ENCODE results near the gene ARID1B. TPM values are rescaled to one million over a fixed set of nuclear protein-coding genes. Genes with fewer than 3 reads are reported as not detected.
A peak's percentile ranks its signal among the peaks of the same experiment; 100 is the strongest.

Gene ARID1B
- total RNA-seq, 1 experiment from 2014 or later: 91.7 TPM

- peaks cover 40% of the 10 kb centered on the region for H3K4me1 ChIP-seq (ENCODE audit: control insufficient read depth, insufficient read depth, low read length)
- ChIA-PET POLR2A (interaction anchor here (0.7 kb wide), 1 partner anchor 845 kb away, joined by 8 read pairs; no protein-coding TSS in a partner anchor), CTCF (no interaction called here)
- H3K9me3 ChIP-seq (ENCODE audit: control insufficient read depth, insufficient read depth, low read depth, low read length): no peaks in the 10 kb centered on the region
- in situ Hi-C loops (cut with HindIII; ENCODE audit: low pct_unique_long_range_greater_than_20kb, low sequenced_read_pairs): no loop called here
- TF ChIP-seq REST (IDR thresholded peaks at IDR 0.05; ENCODE audit: insufficient read depth in 1 of 2, low read depth in 2 of 2, low read length in 1 of 2): no peak
- ATAC-seq: no peak
- H3K27ac ChIP-seq (ENCODE audit: low read length): no peak overlapping the region
- H3K36me3 ChIP-seq (ENCODE audit: control insufficient read depth, insufficient read depth, low read length): no peaks in the 10 kb centered on the region; the same call in 1 of the 2 replicates
- H3K27me3 ChIP-seq (ENCODE audit: control insufficient read depth, insufficient read depth, low read length): no peaks in the 10 kb centered on the region
- intact Hi-C loops (cut with micrococcal nuclease; ENCODE audit: unreplicated experiment): loop anchor here (5.0 kb wide), 1 partner anchor 46 kb away; no protein-coding TSS in a partner anchor
- DNase-seq (ENCODE audit: low read depth, low spot score): no peak
- H3K4me3 ChIP-seq (ENCODE audit: low read depth in 2 of 2, low read length in 2 of 2): no peak overlapping the region
- no TSS peak for BruUV-seq (replicated peaks)
Measured at GRCh38 chr6:157017861-157018260, 240.7 kb downstream of the ARID1B start.

GRCh38 chr6:157019115-157019641, 242.0 kb downstream of the ARID1B start:
- H3K9me3 ChIP-seq (ENCODE audit: control insufficient read depth, insufficient read depth, low read depth, low read length): no peaks in the 10 kb centered on the region
- ChIA-PET POLR2A (interaction anchor here (0.7 kb wide), 1 partner anchor 395 kb away, joined by 4 read pairs; no protein-coding TSS in a partner anchor), CTCF (no interaction called here)
- no TSS peak for BruUV-seq (replicated peaks)
- no peaks in the 10 kb centered on the region for H3K27me3 ChIP-seq (ENCODE audit: control insufficient read depth, insufficient read depth, low read length)
- intact Hi-C loops (cut with micrococcal nuclease; ENCODE audit: unreplicated experiment) (loop anchor here (5.0 kb wide), 1 partner anchor 47 kb away; no protein-coding TSS in a partner anchor), in situ Hi-C loops (cut with HindIII; ENCODE audit: low pct_unique_long_range_greater_than_20kb, low sequenced_read_pairs) (no loop called here)
- no peaks in the 10 kb centered on the region; the same call in 1 of the 2 replicates for H3K36me3 ChIP-seq (ENCODE audit: control insufficient read depth, insufficient read depth, low read length)
- peaks cover 42% of the 10 kb centered on the region for H3K4me1 ChIP-seq (ENCODE audit: control insufficient read depth, insufficient read depth, low read length)
- DNase-seq (ENCODE audit: low read depth, low spot score) (no peak), ATAC-seq (no peak)
- TF ChIP-seq CTCF (IDR thresholded peaks at IDR 0.05) (peak; percentile 37), POLR2AphosphoS5 (IDR thresholded peaks at IDR 0.05; ENCODE audit: low read depth, low read length) (no peak)
- peak overlapping the region; percentile 90 for H3K27ac ChIP-seq (ENCODE audit: low read length)
- peak overlapping the region in 1 of 2 experiments; percentile 13; a peak in 1 of 4 replicates for H3K4me3 ChIP-seq (ENCODE audit: low read depth in 2 of 2, low read length in 2 of 2)

- CTCF ChIA-PET: no interaction called here
Measured at GRCh38 chr6:157019733-157020132, 242.6 kb downstream of the ARID1B start.

More at GRCh38 chr6:157019733-157020132, 242.6 kb downstream of the ARID1B start:
- Histone ChIP-seq H3K4me3 (ENCODE audit: low read depth in 2 of 2, low read length in 2 of 2) (peak overlapping the region in 1 of 2 experiments; percentile 13; a peak in 1 of 4 replicates), H3K4me1 (ENCODE audit: control insufficient read depth, insufficient read depth, low read length) (peaks cover 42% of the 10 kb centered on the region), H3K36me3 (ENCODE audit: control insufficient read depth, insufficient read depth, low read length) (no peaks in the 10 kb centered on the region; the same call in 1 of the 2 replicates), H3K27ac (ENCODE audit: low read length) (peak overlapping the region; percentile 90), H3K9me3 (ENCODE audit: control insufficient read depth, insufficient read depth, low read depth, low read length) (no peaks in the 10 kb centered on the region), H3K27me3 (ENCODE audit: control insufficient read depth, insufficient read depth, low read length) (no peaks in the 10 kb centered on the region)
- BruUV-seq (replicated peaks): no TSS peak
- in situ Hi-C loops (cut with HindIII; ENCODE audit: low pct_unique_long_range_greater_than_20kb, low sequenced_read_pairs) (no loop called here), intact Hi-C loops (cut with micrococcal nuclease; ENCODE audit: unreplicated experiment) (loop anchor here (5.0 kb wide), 2 partner anchors 47 to 237 kb away; no protein-coding TSS in a partner anchor)
- ATAC-seq (no peak), DNase-seq (ENCODE audit: low read depth, low spot score) (no peak)
- TF ChIP-seq TCF7L2 (IDR thresholded peaks at IDR 0.05; ENCODE audit: low read depth, low read length): no peak
- no peak for TF ChIP-seq REST (IDR thresholded peaks at IDR 0.05; ENCODE audit: insufficient read depth in 1 of 2, low read depth in 2 of 2, low read length in 1 of 2)
- TF ChIP-seq SIN3A (IDR thresholded peaks at IDR 0.05; ENCODE audit: borderline replicate concordance, insufficient read depth, low read depth, low read length): no peak
- POLR2A ChIA-PET: interaction anchor here (0.7 kb wide), 1 partner anchor 395 kb away, joined by 4 read pairs; no protein-coding TSS in a partner anchor
